GM11168 (cell line): Measurements from ENCODE around the gene TBC1D4.

Source experiments
- in situ Hi-C: fragments of 300-500 bp; cut with MboI; formaldehyde crosslinking; loops from one replicate; pipeline ENCODE4 v1.12.0; 2022; ENCODE audit warnings: low sequenced_read_pairs; ENCODE audit not compliant: unreplicated experiment

Gene TBC1D4, protein sequence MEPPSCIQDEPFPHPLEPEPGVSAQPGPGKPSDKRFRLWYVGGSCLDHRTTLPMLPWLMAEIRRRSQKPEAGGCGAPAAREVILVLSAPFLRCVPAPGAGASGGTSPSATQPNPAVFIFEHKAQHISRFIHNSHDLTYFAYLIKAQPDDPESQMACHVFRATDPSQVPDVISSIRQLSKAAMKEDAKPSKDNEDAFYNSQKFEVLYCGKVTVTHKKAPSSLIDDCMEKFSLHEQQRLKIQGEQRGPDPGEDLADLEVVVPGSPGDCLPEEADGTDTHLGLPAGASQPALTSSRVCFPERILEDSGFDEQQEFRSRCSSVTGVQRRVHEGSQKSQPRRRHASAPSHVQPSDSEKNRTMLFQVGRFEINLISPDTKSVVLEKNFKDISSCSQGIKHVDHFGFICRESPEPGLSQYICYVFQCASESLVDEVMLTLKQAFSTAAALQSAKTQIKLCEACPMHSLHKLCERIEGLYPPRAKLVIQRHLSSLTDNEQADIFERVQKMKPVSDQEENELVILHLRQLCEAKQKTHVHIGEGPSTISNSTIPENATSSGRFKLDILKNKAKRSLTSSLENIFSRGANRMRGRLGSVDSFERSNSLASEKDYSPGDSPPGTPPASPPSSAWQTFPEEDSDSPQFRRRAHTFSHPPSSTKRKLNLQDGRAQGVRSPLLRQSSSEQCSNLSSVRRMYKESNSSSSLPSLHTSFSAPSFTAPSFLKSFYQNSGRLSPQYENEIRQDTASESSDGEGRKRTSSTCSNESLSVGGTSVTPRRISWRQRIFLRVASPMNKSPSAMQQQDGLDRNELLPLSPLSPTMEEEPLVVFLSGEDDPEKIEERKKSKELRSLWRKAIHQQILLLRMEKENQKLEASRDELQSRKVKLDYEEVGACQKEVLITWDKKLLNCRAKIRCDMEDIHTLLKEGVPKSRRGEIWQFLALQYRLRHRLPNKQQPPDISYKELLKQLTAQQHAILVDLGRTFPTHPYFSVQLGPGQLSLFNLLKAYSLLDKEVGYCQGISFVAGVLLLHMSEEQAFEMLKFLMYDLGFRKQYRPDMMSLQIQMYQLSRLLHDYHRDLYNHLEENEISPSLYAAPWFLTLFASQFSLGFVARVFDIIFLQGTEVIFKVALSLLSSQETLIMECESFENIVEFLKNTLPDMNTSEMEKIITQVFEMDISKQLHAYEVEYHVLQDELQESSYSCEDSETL (N-terminal part only)

DNA sequence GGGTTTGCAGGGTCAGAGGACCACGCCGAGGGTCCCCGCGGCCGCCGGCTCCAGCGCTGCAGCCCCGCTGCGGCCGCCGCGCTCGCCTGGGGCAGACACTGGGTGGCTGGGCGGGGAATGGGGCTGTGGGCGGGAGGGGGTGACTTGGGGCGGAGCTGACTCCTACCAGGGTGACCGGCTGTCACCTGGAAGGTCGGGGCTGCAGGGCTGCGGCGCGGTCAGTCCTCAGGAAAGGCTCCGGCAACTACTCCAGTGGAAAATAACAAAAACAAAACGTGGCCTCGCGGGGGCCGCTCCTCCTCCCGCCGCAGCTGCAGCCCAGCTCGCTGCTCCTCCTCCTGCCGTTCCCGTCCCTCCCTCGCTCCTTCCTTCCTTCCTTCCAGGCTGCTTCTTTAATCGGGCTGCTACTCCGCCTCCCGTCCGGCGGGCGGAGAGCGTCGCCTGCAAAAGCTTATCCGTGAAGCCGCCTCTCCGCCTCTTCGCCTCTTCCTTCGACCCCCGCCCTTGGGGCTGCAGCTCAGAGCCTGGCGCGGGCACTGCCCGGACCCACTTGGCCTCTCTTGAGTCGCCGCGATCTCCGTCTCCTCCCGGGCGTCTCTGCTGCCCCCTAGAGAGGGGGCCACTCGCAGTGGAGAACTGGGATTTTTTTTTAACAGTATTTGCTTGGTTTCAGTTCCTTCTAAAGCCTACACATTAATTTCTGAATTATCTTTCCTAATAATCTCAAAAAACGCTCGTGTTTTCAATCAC, at the start of gene TBC1D4:
Gene TBC1D4 (minus strand): TSS at position 100 of the 750 bp plus-strand sequence. CDS start 402 bp downstream, outside the sequence.
- in situ Hi-C loops = no loop called here

DNA sequence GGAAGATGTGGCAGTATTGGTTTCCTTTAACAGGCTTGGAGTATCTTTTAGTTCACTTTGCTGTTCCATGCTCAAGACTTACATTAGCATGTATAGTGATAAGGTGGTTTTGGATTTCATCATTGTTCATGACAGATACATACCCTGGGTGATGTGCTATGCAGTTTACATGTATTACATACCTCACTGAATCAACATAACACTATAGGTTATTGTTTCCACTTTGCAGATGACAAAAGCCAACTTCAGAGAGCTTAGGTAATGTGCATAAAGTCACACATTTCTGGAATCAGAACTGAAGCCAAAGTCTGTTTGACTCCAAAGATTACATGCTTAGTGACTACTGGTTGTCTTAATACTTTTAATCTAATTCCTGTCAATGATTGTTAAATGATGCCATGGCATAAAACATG, 48.6 kb upstream of the TBC1D4 start:
- in situ Hi-C loops = no loop called here

DNA sequence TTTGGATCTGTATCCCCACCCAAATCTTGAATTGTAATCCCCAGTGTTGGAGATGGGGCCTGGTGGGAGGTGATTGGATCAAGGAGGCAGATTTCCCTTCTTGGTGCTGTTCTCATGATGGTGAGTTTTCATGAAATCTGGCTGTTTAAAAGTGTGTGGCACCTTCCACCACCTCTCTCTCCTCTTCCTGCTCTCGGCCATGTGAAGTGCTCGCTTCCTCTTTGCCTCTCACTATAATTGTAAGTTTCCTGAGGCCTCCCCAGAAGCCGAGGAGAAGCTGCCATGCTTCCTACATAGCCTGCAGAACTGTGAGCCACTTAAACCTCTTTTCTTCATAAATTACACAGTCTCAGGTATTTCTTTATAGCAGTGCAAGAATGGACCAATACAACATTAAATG, 40.0 kb upstream of the TBC1D4 start:
- in situ Hi-C loops = no loop called here

DNA sequence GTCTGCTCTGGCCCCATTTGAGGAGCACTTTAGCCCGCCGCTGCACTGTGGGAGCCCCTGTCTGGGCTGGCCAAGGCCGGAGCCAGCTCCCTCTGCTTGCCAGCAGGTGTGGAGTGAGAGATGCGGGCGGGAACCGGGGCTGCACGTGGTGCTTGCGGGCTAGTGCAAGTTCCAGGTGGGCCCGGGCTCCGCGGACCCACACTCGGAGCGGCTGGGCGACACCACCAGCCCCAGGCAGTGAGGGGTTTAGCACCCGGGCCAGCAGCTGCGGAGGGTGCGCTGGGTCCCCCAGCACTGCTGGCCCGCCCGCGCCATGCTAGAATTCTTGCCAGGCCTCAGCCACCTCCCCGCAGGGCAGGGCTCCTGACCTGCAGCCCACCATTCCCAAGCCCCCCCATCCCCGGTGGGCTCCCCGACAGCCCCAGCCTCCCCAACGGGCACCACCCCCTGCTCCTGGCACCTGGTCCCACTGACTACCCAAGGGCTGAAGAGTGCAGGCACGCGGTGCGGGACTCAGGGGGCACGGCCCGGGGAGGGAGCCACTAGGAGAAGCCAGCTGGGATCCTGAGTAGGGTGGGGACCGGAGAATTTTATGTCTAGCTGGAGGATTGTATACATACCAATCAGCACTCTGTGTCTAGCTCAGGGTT, 36.6 kb upstream of the TBC1D4 start:
- in situ Hi-C loops = no loop called here

DNA sequence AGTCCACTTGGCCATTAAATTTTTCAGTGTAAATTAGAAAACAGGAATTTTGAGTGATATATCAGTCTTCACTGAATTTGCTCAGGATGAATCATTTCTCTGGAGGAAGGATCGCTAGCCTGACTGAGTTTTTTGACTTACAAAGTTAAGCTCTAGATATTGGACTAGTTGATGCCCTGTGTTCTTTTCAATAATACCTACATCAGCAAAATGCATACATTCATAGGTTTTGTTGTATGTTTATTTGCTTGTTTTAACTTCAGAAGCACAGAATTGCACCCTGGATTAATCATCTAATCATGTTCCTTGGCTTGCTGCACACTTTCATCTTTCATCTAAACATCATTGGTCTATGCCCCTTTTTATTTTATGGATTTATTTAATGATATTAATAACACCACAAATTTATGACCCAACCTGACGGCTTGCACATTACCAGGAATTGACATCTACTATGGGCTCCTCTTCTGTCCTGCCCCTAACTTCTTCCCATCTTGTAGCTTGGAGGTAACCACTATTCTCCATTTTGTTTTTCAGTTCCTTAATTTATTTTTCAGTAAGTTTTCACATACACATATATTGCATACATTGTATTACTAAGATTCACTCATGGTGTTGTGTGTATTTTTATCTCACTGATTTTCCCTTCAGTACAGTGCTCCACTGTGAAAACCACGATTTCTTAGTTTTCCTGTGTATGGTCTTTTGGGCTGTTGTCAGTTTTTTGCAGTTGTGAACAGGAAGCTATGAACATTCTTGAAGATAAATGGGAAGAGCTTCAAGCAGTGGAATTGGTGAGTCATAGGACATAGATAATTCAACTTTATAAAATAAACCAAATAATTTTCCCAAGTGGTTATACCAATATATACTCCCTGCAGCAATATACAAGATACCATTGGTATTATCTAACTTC, 32.4 kb upstream of the TBC1D4 start:
- in situ Hi-C loops = no loop called here

DNA sequence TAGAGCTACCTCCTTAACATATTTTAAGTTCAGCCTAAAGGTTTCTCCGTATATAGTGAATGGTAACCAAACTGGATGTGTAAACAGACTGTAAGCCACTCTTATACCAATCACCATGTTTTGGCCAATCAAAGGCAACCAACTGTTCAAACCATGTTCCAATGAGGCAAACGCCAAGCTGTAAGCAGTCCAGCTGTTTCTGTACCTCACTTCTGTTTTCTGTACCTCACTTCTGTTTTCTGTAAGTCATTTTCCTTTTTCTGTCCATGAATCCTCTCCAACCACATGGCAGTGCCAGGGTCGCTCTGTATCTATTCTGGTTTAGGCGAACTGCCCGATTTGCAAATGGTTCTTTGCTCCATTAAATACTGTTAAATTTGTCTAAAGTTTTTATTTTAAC, 31.3 kb upstream of the TBC1D4 start:
- in situ Hi-C loops = no loop called here

DNA sequence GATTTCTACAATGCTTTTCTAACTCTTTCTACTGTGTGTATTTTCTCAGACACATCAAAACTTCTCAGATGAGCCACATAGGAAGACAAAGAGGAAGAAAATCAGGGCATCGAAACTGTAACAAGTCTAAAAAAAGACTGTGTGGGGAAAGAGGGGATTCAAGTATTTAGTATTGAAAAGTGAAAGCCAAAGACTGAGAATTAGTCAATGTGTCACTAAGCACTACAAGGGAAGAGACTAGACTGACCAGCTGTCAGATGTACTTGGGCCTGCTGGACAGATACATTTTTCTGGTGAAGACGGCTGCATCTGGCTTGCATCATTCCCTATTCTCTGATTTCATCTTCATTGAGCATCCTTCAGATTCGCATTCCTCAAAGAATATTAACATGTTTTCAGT, 30.3 kb upstream of the TBC1D4 start:
- in situ Hi-C loops = no loop called here

DNA sequence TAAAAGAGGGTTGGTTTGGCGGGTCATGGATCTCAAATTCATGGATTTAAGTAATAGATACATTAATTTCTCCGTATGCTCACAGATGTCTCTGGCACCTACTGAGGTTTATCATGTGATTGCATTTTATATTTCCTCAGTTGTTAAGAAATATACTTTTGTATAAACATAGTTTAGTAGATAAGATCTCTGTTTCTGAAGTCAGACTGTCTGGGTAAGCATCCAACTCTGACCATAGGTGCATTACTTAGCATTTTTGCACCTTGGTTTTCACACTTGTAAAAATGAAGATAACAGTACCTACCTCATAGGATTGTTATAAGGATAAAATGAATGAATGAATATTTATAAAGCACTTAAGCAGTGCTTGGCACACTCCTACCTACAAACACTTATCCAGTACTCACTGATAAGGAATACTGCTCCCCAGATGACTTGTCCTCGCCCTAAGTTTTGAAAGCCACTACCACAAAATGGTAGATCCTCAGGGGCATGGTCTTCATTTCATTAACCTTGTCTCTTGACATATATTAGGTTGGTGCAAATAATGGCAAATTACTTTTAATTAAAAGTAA, 29.2 kb upstream of the TBC1D4 start:
- in situ Hi-C loops = no loop called here

DNA sequence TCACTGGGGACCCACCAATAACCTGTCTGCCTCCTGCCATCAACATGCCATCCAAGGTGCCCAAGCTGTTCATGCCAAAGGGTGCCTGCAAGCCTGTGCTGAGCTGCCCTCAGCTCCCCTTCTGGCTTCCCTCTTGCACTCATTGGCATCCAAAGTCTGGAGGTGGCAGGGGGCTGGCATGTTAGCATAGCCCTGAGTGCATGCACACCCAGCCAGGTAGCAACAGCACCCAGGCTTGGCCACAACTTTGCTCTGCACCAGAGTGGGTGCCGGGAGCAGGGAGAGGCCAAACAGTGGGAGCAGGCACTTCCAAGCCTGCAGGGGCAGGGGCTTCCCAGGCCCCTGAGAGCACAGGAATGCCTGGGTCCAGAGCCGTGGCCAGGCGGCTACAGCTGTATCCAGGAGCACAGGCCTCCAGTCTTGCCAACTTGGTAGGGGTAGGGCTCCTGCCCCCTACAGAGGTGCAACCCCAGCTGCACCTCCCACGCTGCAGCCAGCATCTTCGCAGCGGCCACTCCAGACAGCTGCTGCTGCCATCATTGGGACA, 26.1 kb upstream of the TBC1D4 start:
- in situ Hi-C loops = no loop called here

DNA sequence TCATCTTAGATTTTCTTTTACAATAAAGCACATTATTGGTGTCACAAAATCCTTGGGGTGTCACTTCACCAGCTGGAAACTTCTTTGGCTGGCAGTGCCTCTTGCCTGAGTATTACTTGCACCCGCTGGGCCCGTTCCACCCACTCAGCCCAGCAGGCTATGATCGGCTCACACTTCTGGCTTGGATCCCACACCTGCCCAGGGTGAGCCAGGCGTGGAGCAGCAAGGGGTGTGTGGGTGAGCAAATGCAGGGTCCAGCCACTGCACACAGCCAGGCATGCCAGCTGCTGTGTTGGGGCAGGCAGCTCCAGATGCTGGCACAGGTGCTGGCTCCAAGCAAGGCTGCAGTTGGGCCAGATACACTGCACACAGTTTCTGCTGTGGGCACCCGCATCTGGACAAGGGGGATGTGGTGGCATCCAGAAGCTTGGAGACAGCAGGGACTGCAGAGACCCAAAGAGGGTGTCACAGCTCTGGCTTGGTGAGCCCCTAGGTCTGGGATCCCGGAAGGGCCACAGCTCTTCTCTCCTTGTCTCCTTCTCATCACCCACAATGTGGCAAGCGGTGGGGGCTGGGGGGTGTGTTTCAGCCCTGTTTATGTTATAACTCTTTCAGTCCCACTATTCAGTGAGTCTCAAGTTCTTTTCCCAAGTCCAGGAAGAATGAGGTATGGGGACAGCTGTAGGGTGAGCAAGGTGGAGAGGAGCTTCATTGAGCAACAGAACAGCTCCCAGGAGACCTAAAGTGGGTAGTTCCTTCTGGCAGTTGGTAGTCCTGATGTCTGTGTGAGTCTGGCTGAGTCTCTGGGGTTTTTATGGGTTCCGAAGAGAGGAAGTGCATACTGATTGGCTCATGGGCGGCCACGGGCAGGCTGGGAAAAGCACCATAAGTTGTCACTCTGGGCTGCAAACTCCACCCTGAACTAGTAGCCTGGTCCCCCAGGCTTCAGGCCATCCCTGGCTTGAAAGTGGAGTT, 25.3 kb upstream of the TBC1D4 start:
- in situ Hi-C loops = no loop called here

DNA sequence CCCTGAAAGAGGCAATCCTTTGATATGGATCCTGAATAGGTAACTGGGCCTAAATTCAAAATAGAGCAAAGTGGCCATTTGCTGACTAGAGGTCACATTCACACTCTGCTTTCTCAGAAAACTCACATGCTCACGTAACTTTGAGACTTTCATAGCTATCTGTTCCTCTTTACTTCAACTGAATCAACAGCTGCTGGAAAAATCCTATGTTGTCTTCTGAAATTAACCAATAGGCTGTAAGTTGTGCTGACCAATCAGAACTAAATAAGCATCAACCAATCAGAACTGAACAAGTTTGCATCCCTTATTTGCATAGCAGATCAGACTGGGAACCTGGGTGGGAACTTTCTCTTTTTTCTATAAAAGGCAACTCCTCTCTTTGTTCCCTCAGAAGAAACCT, 24.0 kb upstream of the TBC1D4 start:
- in situ Hi-C loops = no loop called here

DNA sequence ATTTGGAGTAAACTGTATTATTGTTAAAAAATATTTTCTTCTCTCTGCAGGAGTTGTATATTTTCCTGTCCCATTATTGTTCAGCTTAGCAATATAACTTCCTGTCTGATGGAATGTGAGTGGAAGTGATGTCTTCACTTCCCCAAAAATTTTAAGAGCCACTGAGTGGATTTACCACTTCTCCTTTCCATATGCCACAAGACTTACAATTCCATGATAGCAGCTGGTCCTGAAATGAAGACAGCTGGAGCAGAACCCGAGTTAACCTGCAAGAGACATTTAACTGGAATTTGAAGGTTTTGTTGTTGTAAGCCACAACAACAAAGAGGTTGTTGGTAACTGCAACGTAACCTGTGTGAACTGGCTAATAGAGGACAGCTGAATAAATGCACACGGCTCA, 23.4 kb upstream of the TBC1D4 start:
- in situ Hi-C loops = no loop called here

DNA sequence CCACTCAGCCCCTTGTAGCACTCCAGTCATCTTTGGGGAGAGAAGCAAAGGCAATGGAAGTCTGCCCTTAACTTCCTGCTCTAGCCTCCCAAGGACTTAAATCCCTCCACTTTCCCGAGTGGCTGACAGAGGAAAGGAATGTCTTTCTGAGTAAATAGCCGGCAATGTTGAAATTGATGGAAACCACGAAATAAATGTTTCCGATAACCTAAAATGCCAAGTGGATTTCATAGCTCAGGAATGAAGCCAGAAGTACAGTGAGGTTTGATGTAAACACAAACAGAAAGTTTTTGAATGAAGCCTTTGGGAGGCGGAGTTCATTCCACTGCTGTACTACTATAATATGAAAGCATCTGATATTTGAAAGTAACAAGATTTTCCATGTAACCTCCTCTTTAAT, 14.0 kb upstream of the TBC1D4 start:
- in situ Hi-C loops = no loop called here

DNA sequence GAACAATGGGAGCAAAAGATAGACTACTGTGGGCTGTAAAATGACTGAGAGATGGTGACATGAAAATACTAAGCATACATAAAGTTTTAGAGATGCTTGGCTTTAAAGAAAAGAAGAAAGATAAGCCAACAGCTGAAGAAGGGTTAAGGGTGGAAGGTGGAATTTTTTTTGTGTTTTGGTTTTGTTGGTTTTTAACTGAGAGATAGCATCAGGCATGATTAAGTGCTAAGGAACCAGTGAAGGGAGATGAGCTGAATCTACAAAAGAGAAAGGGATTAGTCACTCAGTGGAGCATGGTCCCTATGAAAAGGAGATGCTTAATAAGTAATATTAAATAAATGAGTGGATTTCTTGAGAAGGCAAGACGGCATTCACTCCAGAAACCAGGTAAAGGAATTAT, 12.5 kb upstream of the TBC1D4 start:
- in situ Hi-C loops = no loop called here

DNA sequence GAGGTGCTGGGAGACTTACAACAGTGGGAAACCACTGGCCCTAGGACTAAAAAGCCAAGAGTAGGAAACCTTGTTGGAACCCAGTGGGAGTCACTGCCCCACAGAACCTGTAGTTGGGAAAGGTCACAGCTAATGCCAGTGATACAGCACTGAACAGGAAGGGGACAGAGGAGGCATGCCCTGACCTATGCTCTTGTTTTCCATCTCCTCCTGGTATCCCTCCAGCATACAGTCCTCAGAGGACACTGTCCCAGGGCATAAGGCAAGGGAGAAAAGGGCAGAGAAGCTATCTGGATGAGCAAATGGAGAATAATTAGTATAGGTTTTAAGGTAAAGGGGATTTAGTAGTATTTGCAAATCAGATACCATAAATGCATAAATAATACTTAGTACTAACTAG, 11.2 kb upstream of the TBC1D4 start:
- in situ Hi-C loops = no loop called here

DNA sequence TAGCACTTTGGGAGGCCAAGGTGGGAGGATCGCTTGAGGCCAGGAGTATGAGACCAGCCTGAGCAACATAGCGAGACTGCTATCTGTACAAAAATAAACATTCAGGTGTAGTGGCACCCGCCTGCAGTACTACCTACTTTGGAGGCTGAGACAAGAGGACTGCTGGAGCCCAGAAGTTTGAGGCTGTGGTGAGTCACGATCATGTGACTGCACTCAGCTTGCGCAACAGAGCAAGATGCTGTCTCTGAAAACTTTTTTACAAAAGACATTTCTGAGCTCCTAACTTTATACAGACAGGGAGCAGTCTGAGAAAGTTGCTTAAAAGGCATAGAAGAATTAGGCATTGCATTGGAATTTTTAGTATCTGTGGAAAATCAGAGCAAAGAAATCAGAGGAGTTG, 10.4 kb upstream of the TBC1D4 start:
- in situ Hi-C loops = no loop called here

DNA sequence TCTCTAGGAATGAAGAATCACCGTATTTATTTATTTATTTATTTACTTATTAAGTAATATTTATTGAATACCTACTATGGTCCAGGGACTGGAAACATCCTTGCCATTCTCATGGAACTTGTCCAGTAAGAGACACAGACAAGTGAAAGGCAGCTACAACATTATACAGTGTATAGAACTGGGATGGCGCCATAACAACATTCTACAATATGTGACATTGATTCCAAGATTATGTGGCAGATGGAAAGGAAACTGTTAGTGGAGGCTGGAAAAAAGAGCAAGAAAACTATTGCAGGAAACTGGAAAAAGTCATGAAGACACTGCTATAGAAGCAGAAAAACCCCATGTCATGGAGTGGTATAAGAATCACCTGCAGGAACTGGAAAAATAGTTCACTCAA, 9.4 kb upstream of the TBC1D4 start:
- in situ Hi-C loops = no loop called here
